ENCODE results near the gene GSTP1.
A peak's percentile ranks its signal among the peaks of the same experiment; 100 is the strongest.
"Not testable (repeated sequence)": the region's sequence is repeated elsewhere in the genome, so short reads cannot be mapped to it uniquely, and the experiment has no call there.

The GSTP1 gene

GRCh38 chr11:67599149-67599548 is 15.5 kb downstream of the GSTP1 start:
- DNase-seq = no peak

- no peak for DNase-seq
These were observed 16.9 kb downstream of the GSTP1 start for GRCh38 chr11:67600324-67601029.

DNA sequence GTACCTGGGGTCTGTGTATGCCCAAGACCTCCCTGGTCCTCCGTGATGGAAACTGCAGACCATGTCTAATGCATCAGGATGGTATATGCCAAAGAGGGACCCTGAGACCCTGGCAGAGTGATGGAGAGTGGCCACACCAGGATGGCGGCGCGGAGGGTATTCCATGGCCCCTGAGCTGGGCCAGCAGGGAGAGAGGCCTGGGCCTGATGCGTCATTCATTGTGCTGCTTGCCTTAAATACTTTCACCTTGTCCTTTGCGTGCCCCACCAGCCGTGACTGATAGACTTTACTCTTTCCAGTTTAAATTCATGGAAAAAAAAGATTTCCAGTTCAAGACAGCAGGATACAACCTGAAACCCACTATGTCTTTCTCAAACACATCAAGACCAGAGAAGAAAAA is 17.5 kb downstream of the GSTP1 start:
- DNase-seq = no peak

- DNase-seq = not testable (repeated sequence)
These were observed 20.5 kb downstream of the GSTP1 start for GRCh38 chr11:67604119-67604518.

DNA sequence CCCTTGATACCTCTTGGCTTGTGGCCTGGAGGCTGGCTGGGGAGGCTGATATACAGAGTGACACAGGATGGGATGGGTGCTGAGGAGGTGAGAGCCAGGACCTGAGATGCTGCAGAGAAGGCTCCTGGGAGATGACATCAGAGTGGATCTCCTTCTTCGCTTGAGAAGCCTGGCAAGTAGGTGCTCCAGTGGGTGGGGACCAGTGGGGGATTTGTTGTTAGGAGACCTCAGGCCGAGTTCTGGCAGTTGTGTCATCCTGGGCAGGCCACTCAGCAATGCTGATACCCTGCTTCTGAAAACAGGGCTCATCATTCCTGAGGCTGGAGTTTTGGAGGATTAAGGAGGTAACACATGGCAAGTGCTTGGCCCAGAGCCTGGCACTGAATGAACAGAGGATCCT is 21.2 kb downstream of the GSTP1 start:
- no peak for DNase-seq

DNA sequence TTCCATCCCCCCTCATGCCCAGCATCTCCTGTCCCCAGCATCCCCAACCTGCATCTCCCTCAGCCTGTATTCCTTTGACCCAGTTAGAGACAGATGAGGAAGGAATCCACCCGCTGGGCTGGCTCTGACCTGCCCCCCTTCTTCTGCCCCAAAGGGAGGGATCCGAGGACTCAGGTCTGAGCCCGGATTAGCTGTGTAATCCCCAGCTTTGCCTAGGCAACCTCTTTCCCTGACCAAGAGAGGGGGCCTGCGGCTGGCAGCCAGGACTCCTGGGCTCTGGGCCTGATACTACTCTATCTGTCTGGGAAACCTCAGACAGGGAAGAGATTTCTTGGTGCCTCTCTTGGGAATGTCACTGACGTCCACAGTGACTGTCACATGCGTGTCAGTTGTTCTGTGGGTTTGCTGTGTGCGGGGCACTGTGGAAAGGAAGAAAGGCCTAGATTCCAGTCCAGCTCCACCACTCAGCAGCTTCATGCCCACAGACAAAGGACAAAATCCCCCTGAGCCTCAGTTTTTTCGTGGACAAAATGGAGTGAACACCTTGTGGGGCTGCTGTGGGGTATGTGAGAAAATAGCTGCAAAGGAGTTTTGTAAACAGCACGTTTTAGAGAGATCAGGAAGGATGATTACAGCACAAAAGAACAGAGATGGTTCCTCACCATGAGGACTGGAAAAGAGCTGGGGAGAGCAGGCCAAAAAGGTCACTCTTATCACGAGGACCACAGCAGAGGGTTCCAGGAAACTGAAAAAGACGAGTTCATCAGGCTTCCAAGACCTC is 21.8 kb downstream of the GSTP1 start:
- DNase-seq = no peak

DNA sequence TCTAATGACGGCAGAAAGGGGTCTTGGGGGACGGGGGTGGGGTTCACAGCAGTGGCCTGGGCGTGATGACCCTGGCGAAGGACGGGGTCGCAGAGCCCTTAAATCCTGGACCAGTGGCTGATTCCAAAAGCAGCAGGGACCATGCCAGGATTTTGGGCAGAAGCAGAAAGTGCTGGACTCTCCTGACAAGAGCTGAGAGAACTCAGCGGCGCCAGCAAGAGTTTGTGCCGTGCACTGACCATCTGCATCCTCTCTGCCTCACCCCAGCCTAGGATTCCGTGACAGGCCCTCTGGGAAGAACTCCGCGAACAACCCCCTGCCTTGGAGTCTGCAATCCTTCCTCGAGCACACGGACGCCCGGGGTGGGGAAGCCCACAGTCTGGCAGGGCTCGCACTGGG is 22.5 kb downstream of the GSTP1 start:
- no peak for DNase-seq

DNA sequence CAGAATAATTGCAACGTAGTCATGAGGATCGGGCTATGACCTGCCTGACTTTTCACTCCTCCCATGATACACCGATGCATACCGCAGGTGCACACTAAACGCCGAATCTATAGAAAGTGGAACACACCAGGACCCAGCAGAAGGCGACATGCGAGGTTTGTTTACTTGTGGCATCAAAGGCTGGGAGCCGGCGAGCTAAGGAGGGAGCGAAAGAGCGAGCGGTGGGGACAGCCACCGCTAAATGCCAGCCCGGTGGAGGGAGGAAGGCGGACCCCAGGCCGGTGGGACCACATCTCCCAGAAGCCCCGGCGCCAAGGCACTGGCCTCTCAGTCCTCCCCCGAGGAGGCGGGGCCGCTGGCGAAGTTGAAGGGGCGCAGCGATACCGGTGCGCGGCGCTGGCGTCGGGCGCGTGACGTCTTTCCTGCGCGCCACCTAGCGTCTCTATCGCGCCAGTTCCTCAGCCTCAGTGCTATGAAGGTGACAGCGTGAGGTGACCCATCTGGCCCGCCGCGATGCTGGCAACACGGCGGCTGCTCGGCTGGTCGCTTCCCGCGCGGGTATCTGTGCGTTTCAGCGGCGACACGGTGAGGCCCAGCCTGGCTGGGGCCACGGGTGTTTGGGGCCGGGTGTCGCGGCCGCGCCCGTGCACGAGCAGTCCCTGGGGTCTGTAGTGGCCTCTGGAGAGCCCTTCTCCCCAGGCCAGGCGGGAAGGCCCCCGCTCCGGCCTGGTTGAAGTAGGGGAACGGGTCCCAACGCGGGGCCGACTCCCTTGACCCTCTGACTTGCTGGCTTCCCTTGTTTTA is 23.1 kb downstream of the GSTP1 start, which contains the start of gene NDUFV1:
NDUFV1 (plus strand) TSS at position 445 of the 804 bp plus-strand sequence; CDS start at position 514, 69 bp downstream.
- DNase-seq = peak; percentile 88 to 95 (median 92)

DNA sequence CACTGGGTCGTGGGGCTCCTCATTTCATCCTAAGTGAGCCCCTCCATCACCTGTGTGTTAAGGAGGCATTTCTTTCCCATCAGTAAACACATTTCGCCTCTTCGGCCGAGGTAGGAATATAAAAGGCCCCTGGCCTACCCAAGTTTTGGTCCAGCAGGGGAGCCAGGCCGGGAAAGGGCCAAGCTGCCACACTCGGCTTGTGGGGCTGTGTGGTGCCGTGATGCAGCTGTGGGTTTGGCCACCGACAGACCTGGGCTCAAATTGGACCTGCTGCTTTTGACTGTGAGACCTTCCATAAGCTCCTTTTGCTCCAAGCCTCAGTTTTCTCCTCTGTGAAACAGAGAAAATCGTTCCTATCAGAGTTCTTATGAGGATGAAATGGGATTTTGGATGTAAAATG is 23.9 kb downstream of the GSTP1 start:
- no peak for DNase-seq

GRCh38 chr11:67608486-67608885 is 24.9 kb downstream of the GSTP1 start:
- DNase-seq = no peak

GRCh38 chr11:67609316-67609715 is 25.7 kb downstream of the GSTP1 start:
- DNase-seq = no peak

DNA sequence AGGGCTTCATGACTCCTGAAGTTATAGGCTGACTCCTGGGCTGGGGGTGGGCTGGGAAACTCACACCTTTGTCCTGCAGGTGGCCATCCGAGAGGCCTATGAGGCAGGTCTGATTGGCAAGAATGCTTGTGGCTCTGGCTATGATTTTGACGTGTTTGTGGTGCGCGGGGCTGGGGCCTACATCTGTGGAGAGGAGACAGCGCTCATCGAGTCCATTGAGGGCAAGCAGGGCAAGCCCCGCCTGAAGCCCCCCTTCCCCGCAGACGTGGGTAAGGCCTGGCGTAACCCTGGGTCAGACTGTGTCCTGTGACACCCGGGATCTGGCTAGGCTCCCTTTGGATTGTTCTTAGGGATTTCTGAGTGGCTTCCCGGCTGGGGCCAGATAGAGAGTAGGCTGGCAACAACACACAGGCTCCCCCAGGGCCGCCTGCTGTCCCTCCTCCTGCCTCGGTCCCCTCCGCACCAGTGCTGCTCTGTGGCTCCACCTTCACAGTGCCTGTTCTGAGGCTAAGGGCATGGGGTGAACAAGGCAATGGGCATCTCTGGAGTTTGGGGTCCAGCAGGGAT is 26.8 kb downstream of the GSTP1 start:
- no peak for DNase-seq

DNA sequence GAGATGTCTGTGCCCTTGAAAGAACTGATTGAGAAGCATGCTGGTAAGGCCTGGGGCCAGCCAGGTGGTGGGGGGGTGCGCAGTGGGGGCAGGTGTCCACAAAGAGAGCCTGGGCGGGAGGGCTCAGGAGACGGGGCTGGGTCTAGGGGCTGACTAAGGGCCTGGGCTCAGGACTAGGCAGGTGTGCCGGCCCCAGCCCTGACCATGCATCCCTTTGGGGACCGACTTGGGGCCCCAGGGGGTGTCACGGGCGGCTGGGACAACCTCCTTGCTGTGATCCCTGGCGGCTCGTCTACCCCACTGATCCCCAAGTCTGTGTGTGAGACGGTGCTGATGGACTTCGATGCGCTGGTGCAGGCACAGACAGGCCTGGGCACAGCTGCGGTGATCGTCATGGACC is 27.6 kb downstream of the GSTP1 start:
- DNase-seq = no peak

DNA sequence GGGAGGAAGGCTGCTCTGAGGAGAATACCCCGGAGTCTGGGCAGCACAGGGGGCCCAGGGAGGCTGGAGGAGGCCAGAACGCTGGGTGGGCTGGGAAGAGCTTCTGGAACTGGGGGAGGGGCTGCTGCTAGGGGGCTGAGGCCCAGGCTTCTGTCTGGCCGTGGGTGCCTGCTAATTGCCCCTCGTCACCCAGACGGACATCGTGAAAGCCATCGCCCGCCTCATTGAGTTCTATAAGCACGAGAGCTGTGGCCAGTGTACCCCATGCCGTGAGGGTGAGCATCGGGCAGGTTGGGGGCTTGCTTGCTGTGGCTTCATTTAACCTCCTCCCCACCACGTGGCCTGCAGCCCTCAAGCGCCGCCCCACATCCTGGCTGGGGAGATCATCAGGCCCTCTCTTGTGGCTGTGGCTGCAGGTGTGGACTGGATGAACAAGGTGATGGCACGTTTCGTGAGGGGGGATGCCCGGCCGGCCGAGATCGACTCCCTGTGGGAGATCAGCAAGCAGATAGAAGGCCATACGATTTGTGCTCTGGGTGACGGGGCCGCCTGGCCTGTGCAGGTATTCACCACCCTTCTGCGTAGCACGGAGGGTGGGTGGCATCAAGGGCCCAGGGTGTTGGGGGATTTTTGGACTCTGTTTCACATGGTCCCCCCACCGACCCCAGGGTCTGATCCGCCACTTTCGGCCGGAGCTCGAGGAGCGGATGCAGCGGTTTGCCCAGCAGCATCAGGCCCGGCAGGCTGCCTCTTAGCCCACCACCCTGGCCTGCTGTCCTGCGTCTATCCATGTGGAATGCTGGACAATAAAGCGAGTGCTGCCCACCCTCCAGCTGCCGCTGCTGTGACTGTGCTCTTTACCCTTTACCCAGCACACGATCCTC is 28.3 kb downstream of the GSTP1 start:
- DNase-seq = no peak

DNA sequence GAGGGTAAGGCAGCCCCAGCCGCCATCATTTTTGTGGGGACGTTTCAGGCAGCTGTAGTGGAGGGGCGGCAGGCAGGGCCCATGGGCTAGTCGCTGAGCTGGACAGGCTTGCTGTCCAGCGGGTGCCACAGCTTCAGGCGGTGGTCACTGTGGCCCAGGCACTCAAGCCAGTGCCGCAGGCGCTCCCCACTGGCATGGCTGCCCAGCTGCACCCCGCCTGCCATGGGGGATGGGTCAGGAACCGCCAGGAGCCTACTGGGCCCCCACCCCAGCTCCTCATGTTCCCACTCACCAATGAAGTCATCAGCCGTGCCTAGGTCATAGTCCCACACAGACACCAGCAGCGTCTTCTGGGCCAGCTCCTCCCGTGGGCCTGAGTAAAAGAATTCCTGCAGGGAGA is 29.1 kb downstream of the GSTP1 start:
- DNase-seq = no peak

DNA sequence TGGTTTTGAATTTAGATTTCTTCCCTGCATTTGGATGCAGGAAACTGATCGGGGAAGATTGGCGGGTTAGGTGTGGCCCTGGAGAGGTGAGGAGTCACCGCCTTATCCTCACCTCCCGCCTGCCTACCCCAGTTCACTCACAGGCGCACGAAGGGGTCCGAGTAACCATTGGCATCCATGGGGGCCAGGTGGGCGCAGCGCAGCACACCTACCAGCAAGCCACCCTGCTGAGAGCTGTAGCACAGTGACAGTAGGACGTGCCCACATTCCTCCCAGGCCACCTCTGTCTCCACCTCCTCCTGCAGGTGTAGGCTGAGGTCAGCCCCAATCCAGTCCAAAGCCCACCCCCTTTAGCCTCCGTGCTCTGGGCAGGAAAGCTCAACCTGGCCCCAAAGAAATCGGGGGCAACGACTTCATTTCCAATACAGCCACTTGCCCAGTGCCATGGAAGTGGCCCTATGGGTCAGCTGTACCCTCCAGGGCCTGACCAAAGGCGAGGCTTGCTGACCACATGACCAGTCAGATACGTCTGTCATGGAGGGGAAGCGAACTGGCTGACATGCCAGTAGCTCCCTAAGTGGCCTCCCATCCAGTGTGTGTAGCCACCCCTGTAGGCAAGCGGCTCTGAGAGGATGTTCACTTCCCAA is 29.8 kb downstream of the GSTP1 start:
- DNase-seq = no peak

- peak; percentile 70 to 88 (median 78) for DNase-seq
These were observed 30.5 kb downstream of the GSTP1 start for GRCh38 chr11:67613960-67614715.

DNA sequence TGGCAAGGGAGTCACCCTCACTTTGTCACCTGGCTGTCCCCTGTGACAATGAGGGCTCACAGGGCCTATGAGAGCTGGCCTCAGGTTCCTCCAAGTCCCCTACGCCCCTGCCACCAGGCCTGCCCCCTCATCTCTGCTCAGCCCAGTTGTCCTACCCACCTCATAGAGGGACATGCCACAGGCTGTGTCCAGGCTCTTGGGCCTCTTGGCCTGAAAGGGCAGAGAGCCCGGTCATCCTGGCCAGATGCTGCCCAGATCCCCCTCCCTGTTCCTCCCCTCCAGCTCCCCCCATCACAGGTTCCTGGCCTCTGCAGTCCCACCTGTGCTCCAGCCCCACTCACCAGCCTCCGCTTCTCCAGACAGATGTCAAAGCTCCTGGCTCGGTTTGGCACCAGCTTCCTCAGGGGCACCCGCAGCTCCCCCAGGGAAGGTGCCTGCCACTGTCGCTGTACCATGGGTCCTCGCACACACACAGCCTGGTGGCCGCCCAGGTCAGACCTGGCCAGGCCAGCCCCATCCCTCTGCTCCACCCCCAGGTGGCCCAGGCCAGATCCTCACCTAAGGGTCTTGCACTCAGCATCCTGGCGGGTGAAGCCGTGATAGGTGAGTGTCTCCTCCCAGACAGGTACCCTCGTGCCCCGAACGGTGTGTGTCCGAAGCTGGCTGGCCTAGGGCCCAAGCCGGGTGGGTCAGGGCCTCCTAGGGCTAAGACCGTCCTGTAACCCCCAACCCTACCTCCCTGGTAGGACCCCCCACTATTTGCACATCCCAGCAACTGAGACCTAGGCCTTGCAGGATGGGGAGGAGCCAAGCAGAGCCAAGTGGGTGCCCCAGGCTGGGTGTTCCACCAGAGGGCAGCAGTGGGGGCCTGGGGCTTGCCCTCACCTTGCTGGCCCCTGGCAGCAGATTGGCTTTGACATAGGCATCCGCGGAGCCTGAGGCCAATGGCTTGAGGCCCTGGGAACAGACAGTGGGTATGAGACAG is 31.4 kb downstream of the GSTP1 start:
- DNase-seq = peak in 4 of 6 experiments; percentile 12 to 44 (median 24)

DNA sequence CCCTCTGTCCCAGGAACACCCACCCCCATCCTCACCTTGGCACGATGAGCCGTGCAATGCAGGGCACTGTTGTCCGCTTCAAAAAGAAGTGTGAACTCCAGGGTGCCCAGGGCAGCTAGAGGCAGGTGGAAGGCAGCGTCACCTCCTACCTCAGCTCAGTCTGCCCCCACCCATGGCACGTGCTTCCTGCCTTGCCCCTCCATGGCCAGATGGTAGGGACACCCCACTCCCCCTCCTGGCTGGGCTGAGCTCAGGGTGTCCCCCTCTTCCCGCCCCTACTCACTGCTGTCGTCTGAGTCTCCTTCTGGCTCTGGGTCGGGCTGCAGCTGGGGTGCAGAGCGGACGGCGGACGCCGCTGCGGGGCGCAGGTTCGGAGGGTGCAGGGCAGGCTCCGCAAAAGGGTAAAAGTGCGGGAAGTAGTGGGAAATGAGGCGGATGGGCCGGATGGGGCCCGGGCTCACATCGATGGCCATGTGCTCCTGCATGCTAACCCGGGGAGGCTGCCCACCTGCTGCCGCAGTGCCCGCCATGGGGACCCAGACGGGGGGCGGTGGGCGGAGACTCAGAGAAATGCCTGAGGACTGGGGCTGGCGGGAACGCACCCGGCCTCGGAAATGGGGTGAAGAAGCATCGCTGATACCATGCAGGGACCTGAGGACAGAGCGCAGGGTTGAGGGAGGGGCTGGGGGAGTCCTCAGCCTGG is 32.3 kb downstream of the GSTP1 start:
- peak in 1 of 6 experiments; percentile 45 for DNase-seq
